ENCODE measurements around the gene USP2.

DNA sequence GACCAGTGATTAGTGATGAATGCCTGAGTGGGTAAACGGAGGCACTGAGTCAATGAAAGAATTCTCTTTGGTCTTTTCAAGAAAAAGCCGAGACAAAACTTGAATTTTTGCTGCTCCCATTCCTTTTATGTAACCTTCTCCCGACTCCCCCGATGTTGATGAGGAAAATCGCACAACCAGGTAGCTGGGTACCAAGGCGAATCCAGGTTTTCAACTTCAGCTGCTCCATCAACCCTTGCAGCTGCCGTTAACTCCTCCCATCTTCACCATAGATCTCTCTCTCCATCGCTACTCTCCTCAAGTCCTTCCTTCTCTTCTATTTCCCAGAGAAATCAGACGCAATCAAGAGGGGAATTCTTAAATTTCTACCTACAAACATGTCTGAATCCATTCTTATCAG lies 611 bp upstream of the USP2 start:
- TF ChIP-seq, protein P1, sequence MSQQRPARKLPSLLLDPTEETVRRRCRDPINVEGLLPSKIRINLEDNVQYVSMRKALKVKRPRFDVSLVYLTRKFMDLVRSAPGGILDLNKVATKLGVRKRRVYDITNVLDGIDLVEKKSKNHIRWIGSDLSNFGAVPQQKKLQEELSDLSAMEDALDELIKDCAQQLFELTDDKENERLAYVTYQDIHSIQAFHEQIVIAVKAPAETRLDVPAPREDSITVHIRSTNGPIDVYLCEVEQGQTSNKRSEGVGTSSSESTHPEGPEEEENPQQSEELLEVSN (IDR thresholded peaks at IDR 0.05): no peak
- TF ChIP-seq, protein P2, sequence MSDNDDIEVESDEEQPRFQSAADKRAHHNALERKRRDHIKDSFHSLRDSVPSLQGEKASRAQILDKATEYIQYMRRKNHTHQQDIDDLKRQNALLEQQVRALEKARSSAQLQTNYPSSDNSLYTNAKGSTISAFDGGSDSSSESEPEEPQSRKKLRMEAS (IDR thresholded peaks at IDR 0.05): no peak
- no peak for TF ChIP-seq JUND (IDR thresholded peaks at IDR 0.05; ENCODE audit: low read length)
- TF ChIP-seq CTCF (IDR thresholded peaks at IDR 0.05; ENCODE audit: control extremely low read depth in 1 of 3, insufficient read depth in 1 of 3, low read depth in 1 of 3, low read length in 3 of 3): no peak
- no peak for TF ChIP-seq EZH2 (IDR thresholded peaks at IDR 0.05; ENCODE audit: low read depth, low read length, severe bottlenecking)
- no peak for TF ChIP-seq ATF2 (IDR thresholded peaks at IDR 0.05; ENCODE audit: low read length)
- no peak for TF ChIP-seq ZNF274 (IDR thresholded peaks at IDR 0.05; ENCODE audit: borderline replicate concordance, extremely low read depth, low read length)
- no peak for TF ChIP-seq CHD1 (IDR thresholded peaks at IDR 0.05; ENCODE audit: low read depth, low read length)
- TF ChIP-seq SIN3A (conservative IDR thresholded peaks at IDR 0.05 in 1 of 2, IDR thresholded peaks at IDR 0.05 in 1 of 2; ENCODE audit: low read depth in 1 of 2, low read length in 2 of 2): no peak
- no peak for TF ChIP-seq PHF8 (conservative IDR thresholded peaks at IDR 0.05; ENCODE audit: low read depth, low read length)
- TF ChIP-seq CBX8 (IDR thresholded peaks at IDR 0.05; ENCODE audit: borderline replicate concordance, low read depth, low read length): no peak
